ENCODE data around the gene INPP5E.

GRCh38 chr9:136432591-136432990 lies 7.1 kb downstream of the INPP5E start:
- TF ChIP-seq CTCF (conservative IDR thresholded peaks at IDR 0.05; ENCODE audit: low read length) (no peak), EZH2phosphoT487 (IDR thresholded peaks at IDR 0.05; ENCODE audit: borderline replicate concordance) (no peak)
